GM12891 (cell line): ENCODE measurements around the gene TOGARAM1.

ENCODE experiments used
- PAX5 ChIP-seq: IDR thresholded peaks from 2 replicates; pipeline ENCODE4 v1.6.1; 2011; ENCODE audit warnings: low read length, moderate library complexity, mild to moderate bottlenecking; ENCODE audit not compliant: insufficient read depth, severe bottlenecking
- POLR2A ChIP-seq: IDR thresholded peaks from 2 replicates; pipeline ENCODE4 v1.6.1; 2011; ENCODE audit warnings: low read depth, low read length, control low read depth
- POLR2AphosphoS5 ChIP-seq: IDR thresholded peaks from 2 replicates; pipeline ENCODE4 v1.6.1; 2011; ENCODE audit warnings: low read depth, low read length, control low read depth
- POU2F2 ChIP-seq: IDR thresholded peaks from 2 replicates; pipeline ENCODE4 v1.6.1; 2011; ENCODE audit warnings: low read depth, mild to moderate bottlenecking, control low read depth, low read length, moderate library complexity
- SPI1 ChIP-seq: IDR thresholded peaks from 2 replicates; pipeline ENCODE4 v1.6.1; 2011; ENCODE audit warnings: low read depth, low read length, control low read depth
- TAF1 ChIP-seq: IDR thresholded peaks from 2 replicates; pipeline ENCODE4 v1.6.1; 2011; ENCODE audit warnings: low read depth, low read length, control low read depth

- TF ChIP-seq POLR2AphosphoS5 (no peak), POLR2A (no peak), TAF1 (no peak), SPI1 (no peak), PAX5 (no peak), POU2F2 (no peak)
Observed at GRCh38 chr14:44954750-44955149, 7.2 kb upstream of the TOGARAM1 start.
